Left ventricle myocardium inferior (tissue), 1 donor: ENCODE data around the gene ALDH1L1. TPM values are rescaled to one million over a fixed set of nuclear protein-coding genes. Genes with fewer than 3 reads are reported as not detected.
A peak's percentile ranks its signal among the peaks of the same experiment; 100 is the strongest.

Source experiments
- DNase-seq: peaks from one replicate; pipeline ENCODE4 v3.0.0-alpha.2; 2020
- H3K27ac ChIP-seq: fragments of 200-600 bp; replicated peaks from 2 replicates; pipeline ENCODE4 v1.8.0; 2021
- H3K27me3 ChIP-seq: fragments of 200-600 bp; 2 replicates; pipeline ENCODE4 v1.8.0; 2021; ENCODE audit warnings: low read depth
- H3K36me3 ChIP-seq: fragments of 200-600 bp; 2 replicates; pipeline ENCODE4 v1.8.0; 2021
- H3K4me1 ChIP-seq: fragments of 200-600 bp; 2 replicates; pipeline ENCODE4 v1.8.0; 2021
- H3K4me3 ChIP-seq: fragments of 200-600 bp; 2 replicates; pipeline ENCODE4 v1.8.0; 2021; ENCODE audit warnings: mild to moderate bottlenecking, moderate library complexity
- H3K9me3 ChIP-seq: fragments of 200-600 bp; replicated peaks from 2 replicates; pipeline ENCODE4 v1.8.0; 2021
- intact Hi-C: fragments of 100-400 bp; cut with micrococcal nuclease; formaldehyde crosslinking; loops from one replicate; pipeline ENCODE4 v1.11.0; 2022
- total RNA-seq: library from RNA; stranded (reverse); fragmentation: NEBNext Ultra II Directional; extraction: Animal tissue kit (Norgen Biotek cat#: 25700); gene quantifications from one replicate; pipeline ENCODE4 v1.2.1, GENCODE V29; 2021
- TF ChIP-seq, protein P1 (sequence below): fragments of 200-600 bp; IDR thresholded peaks from 2 replicates; pipeline ENCODE4 v1.8.0; 2021; ENCODE audit warnings: antibody characterized with exemption, mild to moderate bottlenecking, borderline replicate concordance
- donor health status: DM: no; HTN: yes; CAD: no; lungs with severe emphysema.

The ALDH1L1 gene
- total RNA-seq, 1 donor from 2014 or later, result 24.3 TPM

- intact Hi-C loops, result no loop called here
- Histone ChIP-seq H3K4me3 (no peak overlapping the region), H3K27ac (no peak overlapping the region), H3K36me3 (no peaks in the 10 kb centered on the region), H3K4me1 (peaks cover 33% of the 10 kb centered on the region), H3K9me3 (no peaks in the 10 kb centered on the region), H3K27me3 (no peaks in the 10 kb centered on the region)
- TF ChIP-seq, protein P1, sequence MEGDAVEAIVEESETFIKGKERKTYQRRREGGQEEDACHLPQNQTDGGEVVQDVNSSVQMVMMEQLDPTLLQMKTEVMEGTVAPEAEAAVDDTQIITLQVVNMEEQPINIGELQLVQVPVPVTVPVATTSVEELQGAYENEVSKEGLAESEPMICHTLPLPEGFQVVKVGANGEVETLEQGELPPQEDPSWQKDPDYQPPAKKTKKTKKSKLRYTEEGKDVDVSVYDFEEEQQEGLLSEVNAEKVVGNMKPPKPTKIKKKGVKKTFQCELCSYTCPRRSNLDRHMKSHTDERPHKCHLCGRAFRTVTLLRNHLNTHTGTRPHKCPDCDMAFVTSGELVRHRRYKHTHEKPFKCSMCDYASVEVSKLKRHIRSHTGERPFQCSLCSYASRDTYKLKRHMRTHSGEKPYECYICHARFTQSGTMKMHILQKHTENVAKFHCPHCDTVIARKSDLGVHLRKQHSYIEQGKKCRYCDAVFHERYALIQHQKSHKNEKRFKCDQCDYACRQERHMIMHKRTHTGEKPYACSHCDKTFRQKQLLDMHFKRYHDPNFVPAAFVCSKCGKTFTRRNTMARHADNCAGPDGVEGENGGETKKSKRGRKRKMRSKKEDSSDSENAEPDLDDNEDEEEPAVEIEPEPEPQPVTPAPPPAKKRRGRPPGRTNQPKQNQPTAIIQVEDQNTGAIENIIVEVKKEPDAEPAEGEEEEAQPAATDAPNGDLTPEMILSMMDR, result no peak
- DNase-seq, result no peak
Observed at GRCh38 chr3:126104742-126105605, 75.4 kb downstream of the ALDH1L1 start.

DNA sequence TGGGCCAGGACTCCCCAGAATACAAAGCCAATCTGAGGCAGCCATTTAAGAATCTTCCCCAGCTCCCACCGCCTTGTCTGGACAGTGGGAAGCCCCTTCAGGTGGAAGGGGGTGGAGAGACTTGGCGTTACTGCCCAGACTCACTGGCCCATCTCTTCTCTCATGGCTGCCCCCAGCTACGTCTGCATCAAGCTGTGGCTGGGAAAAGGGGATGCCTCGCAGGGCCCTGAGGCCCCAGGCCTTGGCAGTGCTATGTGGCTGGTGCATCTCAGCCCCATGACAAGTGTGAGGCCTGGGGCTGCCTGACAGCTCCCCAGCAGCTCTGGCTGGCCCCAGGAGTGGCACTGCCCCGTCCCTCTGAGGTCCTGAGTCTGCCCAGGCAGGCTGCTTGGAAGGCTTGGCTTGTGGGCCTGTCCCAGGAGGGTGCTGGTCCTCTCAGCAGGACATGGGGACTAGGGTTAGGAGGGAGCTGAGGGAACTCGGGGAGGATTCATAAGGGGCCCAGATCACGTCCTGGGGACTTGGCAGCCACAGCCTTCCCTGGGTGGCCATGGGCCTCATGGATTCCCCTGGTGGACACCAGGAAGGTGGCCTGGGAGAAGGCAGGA lies 76.3 kb downstream of the ALDH1L1 start:
- Histone ChIP-seq H3K27ac (no peak overlapping the region), H3K4me3 (no peak overlapping the region), H3K36me3 (no peaks in the 10 kb centered on the region), H3K27me3 (no peaks in the 10 kb centered on the region), H3K9me3 (no peaks in the 10 kb centered on the region), H3K4me1 (peaks cover 33% of the 10 kb centered on the region)
- DNase-seq, result no peak
- TF ChIP-seq, protein P1, result no peak
- intact Hi-C loops, result no loop called here

DNA sequence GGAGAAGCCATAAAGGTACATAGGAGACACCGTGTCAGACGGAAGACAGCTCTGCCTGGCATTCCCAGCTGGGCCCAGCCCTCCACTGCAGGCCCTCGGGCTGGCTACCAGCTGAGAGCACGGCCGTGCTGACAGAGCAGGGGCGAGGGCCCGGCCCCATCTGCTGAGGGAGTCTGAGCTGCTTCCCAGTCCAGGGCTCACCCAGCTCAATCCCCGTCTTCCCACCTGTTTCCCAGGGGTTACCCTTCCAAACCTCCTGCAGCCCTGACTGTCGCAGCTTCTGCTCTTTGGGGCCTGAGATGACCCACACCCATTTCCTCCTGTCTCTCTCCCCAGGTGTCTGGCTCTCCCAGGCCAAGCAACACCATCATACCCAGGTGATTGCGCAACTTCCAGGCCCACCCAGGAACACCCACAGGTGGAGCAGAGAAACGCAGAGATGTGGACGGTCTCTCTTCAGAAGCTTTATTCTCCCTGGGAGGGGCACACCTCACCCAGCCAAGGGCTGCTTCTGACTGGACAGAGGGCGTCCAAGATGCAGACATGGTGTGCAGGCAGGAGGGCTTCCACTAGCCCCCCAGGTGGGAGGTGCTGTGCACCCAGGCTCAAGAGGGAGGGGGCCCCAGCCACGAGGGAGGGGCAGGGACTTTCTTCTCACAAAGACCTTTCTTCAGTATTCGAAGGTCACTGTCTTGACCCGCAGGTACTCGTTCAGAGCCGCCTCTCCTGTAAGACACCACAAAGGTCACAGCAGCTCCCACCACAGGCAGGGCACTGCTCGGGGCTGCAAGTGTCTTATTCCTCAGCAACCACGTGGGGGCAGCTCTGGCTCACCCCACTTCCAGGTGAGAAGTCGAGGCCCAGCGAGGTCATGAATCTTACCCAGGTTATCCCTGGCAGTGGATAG lies 77.0 kb downstream of the ALDH1L1 start:
- Histone ChIP-seq H3K27ac (peak overlapping the region; percentile 63), H3K36me3 (no peaks in the 10 kb centered on the region), H3K27me3 (no peaks in the 10 kb centered on the region), H3K9me3 (no peaks in the 10 kb centered on the region), H3K4me1 (peaks cover 33% of the 10 kb centered on the region), H3K4me3 (no peak overlapping the region)
- intact Hi-C loops, result no loop called here
- TF ChIP-seq, protein P1, result no peak
- no peak for DNase-seq

DNA sequence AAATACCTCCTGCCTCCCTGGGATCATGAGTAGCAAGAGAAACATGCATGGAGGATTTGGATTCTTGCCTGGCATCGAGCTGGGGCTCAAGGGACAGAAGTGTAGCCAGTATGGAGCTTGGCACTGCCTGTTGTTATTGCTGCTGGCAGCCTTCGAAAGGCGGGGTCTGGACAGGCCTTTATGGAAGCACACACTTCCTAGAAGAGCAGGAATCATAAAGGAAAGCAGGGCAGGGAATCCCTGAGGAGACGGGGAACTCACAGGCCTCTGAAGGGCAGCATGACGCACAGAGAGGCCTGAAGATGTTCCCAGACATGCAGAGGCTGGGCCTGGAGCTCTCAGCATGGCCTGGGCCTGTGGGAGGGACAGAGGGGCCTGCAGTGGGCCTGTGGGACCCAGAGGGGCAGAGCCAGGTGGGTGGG lies 77.8 kb downstream of the ALDH1L1 start:
- intact Hi-C loops, result no loop called here
- Histone ChIP-seq H3K4me1 (peaks cover 33% of the 10 kb centered on the region), H3K27me3 (no peaks in the 10 kb centered on the region), H3K4me3 (no peak overlapping the region), H3K27ac (peak overlapping the region; percentile 63), H3K36me3 (no peaks in the 10 kb centered on the region), H3K9me3 (no peaks in the 10 kb centered on the region)
- DNase-seq, result no peak
- TF ChIP-seq, protein P1, result no peak

DNA sequence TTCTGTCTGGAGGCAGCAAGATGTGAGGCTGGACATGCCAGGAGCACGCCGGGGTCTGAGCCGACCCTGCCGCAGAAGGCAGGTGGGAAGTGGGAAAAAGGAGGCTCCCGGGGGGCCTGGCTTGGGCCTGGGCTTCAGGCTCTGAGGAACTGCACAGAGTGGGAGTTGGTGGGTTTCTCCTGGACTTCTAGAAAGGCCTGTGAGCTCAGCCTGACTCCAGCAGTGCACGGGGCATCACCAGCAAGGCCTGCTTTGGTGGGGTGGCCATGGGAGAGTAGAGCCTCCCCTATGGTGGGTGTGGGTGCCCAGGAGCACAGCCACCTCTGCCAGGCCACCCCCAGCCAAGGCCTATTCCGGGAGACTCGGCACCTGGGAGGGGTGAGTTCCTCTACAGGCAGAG lies 78.4 kb downstream of the ALDH1L1 start:
- TF ChIP-seq, protein P1, result no peak
- no peaks in the 10 kb centered on the region for H3K27me3 ChIP-seq

More for the DNA sequence above, 78.4 kb downstream of the ALDH1L1 start:
- intact Hi-C loops, result no loop called here
- Histone ChIP-seq H3K36me3 (no peaks in the 10 kb centered on the region), H3K9me3 (peaks cover 5% of the 10 kb centered on the region), H3K4me3 (no peak overlapping the region), H3K27ac (peak overlapping the region; percentile 63), H3K4me1 (peaks cover 33% of the 10 kb centered on the region)
- DNase-seq, result no peak
